Adrenal gland (tissue), 12 donors: ENCODE measurements around the gene CBFA2T3. TPM values are rescaled to one million over a fixed set of nuclear protein-coding genes. Genes with fewer than 3 reads are reported as not detected.

Experiments used
- DNase-seq, 7 donors: peaks; one replicate each; pipeline ENCODE4 v3.0.0-alpha.2; 2019 to 2020
- H3K27ac ChIP-seq, 5 donors: fragments of 200-600 bp; sonication (generic) in 4 of 5; 1 replicate in 3 of 5; 2 replicates in 2 of 5; pipeline versions ENCODE4 v1.5.1 to v1.8.0; 2016 to 2020; ENCODE audit warnings: mild to moderate bottlenecking in 1 of 5
- H3K27me3 ChIP-seq: fragments of 200-600 bp; 2 replicates; pipeline ENCODE4 v1.8.0; 2021
- H3K36me3 ChIP-seq, 2 donors: fragments of 200-600 bp; replicated peaks in 1 of 2; 1 replicate in 1 of 2; 2 replicates in 1 of 2; pipeline versions ENCODE4 v1.5.1 to v1.8.0; 2018 to 2022
- H3K4me1 ChIP-seq, 2 donors: fragments of 200-600 bp; replicated peaks in 1 of 2; 1 replicate in 1 of 2; 2 replicates in 1 of 2; pipeline versions ENCODE4 v1.5.1 to v1.8.0; 2018 to 2021
- H3K4me3 ChIP-seq, 4 donors: fragments of 200-600 bp; sonication (generic) in 3 of 4; one replicate each; pipeline ENCODE4 v1.5.1; 2016 to 2018
- H3K9me3 ChIP-seq, 3 donors: fragments of 200-600 bp; sonication (generic) in 1 of 3; replicated peaks in 1 of 3; 1 replicate in 2 of 3; 2 replicates in 1 of 3; pipeline versions ENCODE4 v1.5.1 to v1.8.0; 2016 to 2021
- POLR2A ChIP-seq, 2 donors: fragments of 450-650 bp; IDR thresholded peaks; one replicate each; pipeline ENCODE4 v1.6.1; 2017; ENCODE audit warnings: antibody characterized with exemption in 2 of 2, mild to moderate bottlenecking in 2 of 2, moderate library complexity in 1 of 2
- WGBS, 4 donors: extraction: QIAGEN DNeasy Blood & Tissue Kit in 2 of 4; methylation state at CpG; one replicate each; pipeline versions ENCODE4 v1.1.5 to v1.1.7; 2013 to 2017; 5-methylcytosine and 5-hydroxymethylcytosine counted together
- intact Hi-C, 2 donors: fragments of 100-400 bp; cut with DNase I; formaldehyde crosslinking; loops; one replicate each; pipeline versions ENCODE4 v1.14.1 to v1.15.0; 2022 to 2023
- polyA plus RNA-seq, 3 donors: library from polyadenylated mRNA; stranded (reverse); fragments of 200-250 nt in 2 of 3; fragments of 350-450 nt in 1 of 3; fragmentation: Illumina TruSeq in 1 of 3; extraction: RNeasy Lipid Tissue Mini Kit (QIAGEN cat#74804) in 1 of 3; gene quantifications; one replicate each; pipeline ENCODE4 v1.2.3, GENCODE V29; 2013 to 2014
- total RNA-seq, 9 donors: library from RNA; depleted of rRNA in 4 of 9; stranded (reverse); fragments of >200 nt in 4 of 9; fragments of 120-200 nt in 1 of 9; fragmentation: NEBNext Ultra II Directional in 1 of 9; extraction: Animal tissue kit (Norgen Biotek cat#: 25700) in 1 of 9; gene quantifications; one replicate each; pipeline versions ENCODE4 v1.1.0 to v1.2.4, GENCODE V29; 2013 to 2023
- TF ChIP-seq, protein P1 (sequence below), 6 experiments: fragments of 450-650 bp in 4 of 6; fragments of 200-600 bp in 2 of 6; sonication (generic) in 1 of 6; IDR thresholded peaks; 1 replicate in 5 of 6; 2 replicates in 1 of 6; pipeline versions ENCODE4 v1.5.1 to v1.8.0; 2016 to 2021; ENCODE audit warnings: antibody characterized with exemption in 6 of 6, mild to moderate bottlenecking in 2 of 6, moderate library complexity in 1 of 6
- donor health status: healthy with polysubstance abuse.
- donor health status: Bipolar disorder and iron deficiency.
- donor health status: DM: yes; HTN: yes; CAD: no.
- donor health status: DM: no; HTN: no; CAD: no.
- donor health status: DM: no; HTN: no; CAD: no.
- donor health status: DM: yes; HTN: yes; CAD: no.

The CBFA2T3 gene
- total and polyA plus RNA-seq, 12 donors, result 0.30 to 16.9 (median 2.2) TPM

DNA sequence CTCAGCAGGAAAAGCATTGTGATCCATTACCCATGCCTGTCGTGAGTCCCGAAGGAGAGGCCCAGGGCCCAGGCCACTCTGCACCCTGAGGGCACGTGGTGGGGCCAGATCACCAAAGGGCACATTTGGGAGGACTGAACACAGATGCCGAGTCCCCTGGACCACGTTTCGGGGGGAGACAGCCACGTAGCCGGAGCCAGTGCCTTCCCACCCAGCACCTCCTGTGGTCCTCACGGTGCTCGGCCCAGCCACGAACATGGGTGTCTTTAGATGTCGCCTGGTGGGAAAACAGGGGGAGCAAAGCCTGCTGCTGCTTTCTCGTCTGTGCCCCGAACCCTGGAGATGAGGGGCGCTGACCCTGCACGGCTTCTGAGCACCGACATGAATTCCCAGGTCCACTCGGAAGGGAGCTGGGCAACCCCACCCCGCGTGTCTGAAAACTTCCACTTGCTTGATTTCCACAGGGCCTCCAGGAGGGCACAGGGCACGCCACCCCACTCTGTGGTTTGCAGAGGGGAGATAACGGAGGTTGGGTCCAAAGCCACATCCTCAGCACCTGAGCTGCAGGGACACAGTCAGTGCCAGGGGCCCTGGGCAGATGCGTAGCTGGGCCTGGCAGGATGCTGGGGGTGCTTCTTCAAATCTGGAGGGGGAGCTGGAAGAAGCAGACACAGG lies 14.4 kb downstream of the CBFA2T3 start:
- no peak for TF ChIP-seq POLR2A (IDR thresholded peaks at IDR 0.05)
- TF ChIP-seq, protein P1, sequence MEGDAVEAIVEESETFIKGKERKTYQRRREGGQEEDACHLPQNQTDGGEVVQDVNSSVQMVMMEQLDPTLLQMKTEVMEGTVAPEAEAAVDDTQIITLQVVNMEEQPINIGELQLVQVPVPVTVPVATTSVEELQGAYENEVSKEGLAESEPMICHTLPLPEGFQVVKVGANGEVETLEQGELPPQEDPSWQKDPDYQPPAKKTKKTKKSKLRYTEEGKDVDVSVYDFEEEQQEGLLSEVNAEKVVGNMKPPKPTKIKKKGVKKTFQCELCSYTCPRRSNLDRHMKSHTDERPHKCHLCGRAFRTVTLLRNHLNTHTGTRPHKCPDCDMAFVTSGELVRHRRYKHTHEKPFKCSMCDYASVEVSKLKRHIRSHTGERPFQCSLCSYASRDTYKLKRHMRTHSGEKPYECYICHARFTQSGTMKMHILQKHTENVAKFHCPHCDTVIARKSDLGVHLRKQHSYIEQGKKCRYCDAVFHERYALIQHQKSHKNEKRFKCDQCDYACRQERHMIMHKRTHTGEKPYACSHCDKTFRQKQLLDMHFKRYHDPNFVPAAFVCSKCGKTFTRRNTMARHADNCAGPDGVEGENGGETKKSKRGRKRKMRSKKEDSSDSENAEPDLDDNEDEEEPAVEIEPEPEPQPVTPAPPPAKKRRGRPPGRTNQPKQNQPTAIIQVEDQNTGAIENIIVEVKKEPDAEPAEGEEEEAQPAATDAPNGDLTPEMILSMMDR (IDR thresholded peaks at IDR 0.05), result no peak
- Histone ChIP-seq H3K27ac (no peak overlapping the region), H3K36me3 (no peaks in the 10 kb centered on the region), H3K27me3 (no peaks in the 10 kb centered on the region), H3K9me3 (no peaks in the 10 kb centered on the region), H3K4me3 (no peak overlapping the region), H3K4me1 (no peaks in the 10 kb centered on the region)
- intact Hi-C loops, result no loop called here
- DNase-seq, result no peak
- 85 to 95% (median 88%) methylated on average over 16 to 23 of the region's 23 CpGs for WGBS, 4 donors

DNA sequence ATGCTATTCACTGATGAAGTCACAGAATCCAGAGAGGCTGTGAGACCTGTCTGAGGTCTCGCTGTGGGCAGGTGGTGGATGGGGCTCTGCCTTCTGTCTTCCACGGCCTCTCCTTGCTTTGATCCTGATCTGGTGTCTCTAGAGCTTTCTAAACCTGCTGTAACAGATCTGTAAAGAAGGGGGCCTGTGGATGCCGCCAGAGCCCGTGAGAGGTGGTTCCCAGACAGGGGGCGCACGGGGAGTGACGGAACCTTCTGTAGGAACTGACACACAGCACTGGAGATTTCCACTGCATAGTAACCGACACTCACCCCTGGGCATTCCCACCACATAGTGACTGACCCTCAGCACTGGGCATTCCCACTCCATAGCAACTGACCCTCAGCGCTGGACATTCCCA lies 16.0 kb downstream of the CBFA2T3 start:
- Histone ChIP-seq H3K27me3 (no peaks in the 10 kb centered on the region), H3K4me3 (no peak overlapping the region), H3K36me3 (no peaks in the 10 kb centered on the region), H3K9me3 (no peaks in the 10 kb centered on the region), H3K27ac (no peak overlapping the region), H3K4me1 (no peaks in the 10 kb centered on the region)
- intact Hi-C loops, result no loop called here
- TF ChIP-seq, protein P1 (IDR thresholded peaks at IDR 0.05), result no peak
- TF ChIP-seq POLR2A (IDR thresholded peaks at IDR 0.05), result no peak
- DNase-seq, result no peak
- 82 to 90% (median 89%) methylated on average over 4 to 9 of the region's 9 CpGs for WGBS, 4 donors

DNA sequence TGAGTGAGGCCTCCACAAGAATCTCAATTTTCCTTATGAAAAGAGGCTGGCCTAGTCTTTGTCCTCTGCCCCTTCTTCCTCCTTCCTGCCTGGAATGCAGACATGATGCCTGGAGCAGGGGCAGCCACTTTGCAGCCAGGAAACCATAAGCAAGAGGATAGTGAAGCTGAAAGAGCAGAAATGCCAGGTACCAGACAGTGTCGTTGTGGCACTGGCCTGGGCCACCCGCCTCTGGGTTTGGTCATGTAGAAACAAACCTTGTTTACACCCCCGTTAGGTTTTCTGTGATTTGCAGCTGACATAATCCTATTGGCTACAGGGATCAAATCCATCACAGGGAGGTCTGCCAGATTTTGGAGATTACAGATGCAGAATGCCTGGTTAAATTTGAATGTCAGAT lies 16.5 kb downstream of the CBFA2T3 start:
- Histone ChIP-seq H3K27me3 (no peaks in the 10 kb centered on the region), H3K36me3 (no peaks in the 10 kb centered on the region), H3K27ac (no peak overlapping the region), H3K4me3 (no peak overlapping the region), H3K4me1 (no peaks in the 10 kb centered on the region), H3K9me3 (no peaks in the 10 kb centered on the region)
- DNase-seq, result no peak
- intact Hi-C loops, result no loop called here
- WGBS, 4 donors, result 70 to 91% (median 84%) methylated on average over 3 of the region's 3 CpGs
- no peak for TF ChIP-seq POLR2A (IDR thresholded peaks at IDR 0.05)
- TF ChIP-seq, protein P1 (IDR thresholded peaks at IDR 0.05), result no peak

DNA sequence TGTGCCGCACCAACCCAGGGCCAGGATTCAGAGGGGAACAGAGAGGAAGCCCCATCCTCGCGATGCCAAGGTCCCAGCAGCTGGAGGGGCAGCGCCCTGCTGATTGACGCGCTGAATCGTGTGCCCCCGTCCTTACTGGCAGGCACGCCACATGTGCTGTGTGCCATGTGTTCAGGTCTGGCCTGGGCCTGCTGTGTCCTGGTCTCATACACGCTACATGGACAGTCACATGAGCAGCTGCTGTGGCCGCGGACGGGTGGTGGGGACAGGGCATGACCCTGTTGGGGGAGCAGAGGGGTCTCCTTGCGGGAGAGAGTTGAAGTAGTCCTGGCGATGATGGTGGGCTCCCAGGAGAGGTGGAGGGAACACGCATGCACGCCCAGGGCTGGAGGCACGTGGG lies 18.0 kb downstream of the CBFA2T3 start:
- 84 to 93% (median 90%) methylated on average over 4 to 18 of the region's 18 CpGs for WGBS, 4 donors
- Histone ChIP-seq H3K4me3 (no peak overlapping the region), H3K4me1 (no peaks in the 10 kb centered on the region), H3K27ac (no peak overlapping the region), H3K36me3 (no peaks in the 10 kb centered on the region), H3K27me3 (no peaks in the 10 kb centered on the region), H3K9me3 (no peaks in the 10 kb centered on the region)
- TF ChIP-seq, protein P1 (IDR thresholded peaks at IDR 0.05), result no peak
- TF ChIP-seq POLR2A (IDR thresholded peaks at IDR 0.05), result no peak
- intact Hi-C loops, result no loop called here
- DNase-seq, result no peak
